ENCODE results near the gene ADCYAP1R1.

- TF ChIP-seq CTCF (IDR thresholded peaks at IDR 0.05), result no peak
- TF ChIP-seq POLR2AphosphoS5 (IDR thresholded peaks at IDR 0.05), result no peak
- no peak for TF ChIP-seq POLR2A (IDR thresholded peaks at IDR 0.05)
- TF ChIP-seq EP300 (IDR thresholded peaks at IDR 0.05; ENCODE audit: low read depth), result no peak
Measured at GRCh38 chr7:31058122-31058521, 6.0 kb downstream of the ADCYAP1R1 start.
